PC-3 (cell line): Measurements from ENCODE around the gene FIBCD1. TPM values are rescaled to one million over a fixed set of nuclear protein-coding genes. Genes with fewer than 3 reads are reported as not detected.

ENCODE experiments used
- ATAC-seq: fragments of 200-7000 bp; cut with Tn5 transposase; 2 replicates; pipeline ENCODE4 v1.9.1; 2020; ENCODE audit warnings: mild to moderate bottlenecking, moderate library complexity
- BruUV-seq: library from RNA; stranded (reverse); fragments of 400-500 nt; replicated peaks from 2 replicates; lab custom pipeline; 2021; lab: Mats Ljungman, UMichigan
- CTCF ChIA-PET: fragments of 300-600 bp; sonication (Branson Sonifier 250); formaldehyde crosslinking; loops from one replicate; lab custom pipeline; 2022; ENCODE audit warnings: antibody characterized with exemption; lab: Charles Lee
- POLR2A ChIA-PET: fragments of 300-600 bp; sonication (Branson Sonifier 250); formaldehyde crosslinking; loops from one replicate; lab custom pipeline; 2022; ENCODE audit warnings: antibody characterized with exemption; ENCODE audit not compliant: unreplicated experiment; lab: Charles Lee
- DNase-seq: peaks from one replicate; pipeline ENCODE4 v3.0.0-alpha.2; 2015
- H2AFZ ChIP-seq: fragments of 300-600 bp; sonication (generic); 2 replicates; pipeline ENCODE4 v1.6.0; 2016; ENCODE audit warnings: antibody characterized with exemption, low read length
- H3F3A ChIP-seq: fragments of 300-600 bp; sonication (generic); one replicate; pipeline ENCODE4 v1.6.0; 2017; ENCODE audit warnings: antibody characterized with exemption, low read length, control low read depth, mild to moderate bottlenecking; ENCODE audit not compliant: unreplicated experiment
- H3K27ac ChIP-seq: fragments of 300-600 bp; sonication (generic); 2 replicates; pipeline ENCODE4 v1.5.1; 2016; ENCODE audit warnings: mild to moderate bottlenecking, low read length
- H3K27me3 ChIP-seq: fragments of 300-600 bp; sonication (generic); 2 replicates; pipeline ENCODE4 v1.6.1; 2016; ENCODE audit warnings: low read length, mixed read lengths
- H3K36me3 ChIP-seq: fragments of 300-600 bp; sonication (generic); 2 replicates; pipeline ENCODE4 v1.6.1; 2016; ENCODE audit warnings: low read depth, mixed run types, low read length, mixed read lengths
- H3K4me1 ChIP-seq: fragments of 300-600 bp; sonication (generic); 2 replicates; pipeline ENCODE4 v1.5.1; 2016; ENCODE audit warnings: low read length; ENCODE audit not compliant: insufficient read depth
- H3K4me2 ChIP-seq: fragments of 300-600 bp; sonication (generic); 2 replicates; pipeline ENCODE4 v1.6.0; 2016; ENCODE audit warnings: low read length
- H3K4me3 ChIP-seq: fragments of 300-600 bp; sonication (generic); 2 replicates; pipeline ENCODE4 v1.5.1; 2016; ENCODE audit warnings: mild to moderate bottlenecking, low read length, mixed read lengths
- H3K79me2 ChIP-seq: fragments of 300-600 bp; sonication (generic); 2 replicates; pipeline ENCODE4 v1.6.1; 2017; ENCODE audit warnings: low read length, mixed read lengths
- H3K9ac ChIP-seq: fragments of 300-600 bp; sonication (generic); 2 replicates; pipeline ENCODE4 v1.6.0; 2016; ENCODE audit warnings: mild to moderate bottlenecking, low read length
- H3K9me2 ChIP-seq: fragments of 300-600 bp; sonication (generic); replicated peaks from 2 replicates; pipeline ENCODE4 v1.6.1; 2016; ENCODE audit warnings: mixed run types, low read length, mixed read lengths
- H3K9me3 ChIP-seq: fragments of 300-600 bp; sonication (generic); 2 replicates; pipeline ENCODE4 v1.6.1; 2016; ENCODE audit warnings: low read length, mixed read lengths
- H4K20me1 ChIP-seq: fragments of 300-600 bp; sonication (generic); 2 replicates; pipeline ENCODE4 v1.6.1; 2016; ENCODE audit warnings: low read length, mixed read lengths
- EZH2 ChIP-seq: fragments of 300-600 bp; sonication (generic); IDR thresholded peaks from one replicate; pipeline ENCODE4 v1.6.1; 2017; ENCODE audit warnings: antibody characterized with exemption, mild to moderate bottlenecking, low read length; ENCODE audit not compliant: unreplicated experiment
- EZH2phosphoT487 ChIP-seq: fragments of 300-600 bp; sonication (generic); IDR thresholded peaks from 2 replicates; pipeline ENCODE4 v1.6.1; 2018; ENCODE audit warnings: mild to moderate bottlenecking, antibody characterized with exemption, low read length, borderline replicate concordance
- intact Hi-C: fragments of 100-400 bp; cut with micrococcal nuclease; formaldehyde crosslinking; loops from 2 replicates; pipeline ENCODE4 v1.9.0; 2023
- total RNA-seq: library from RNA; depleted of rRNA; stranded (reverse); fragments of >200 nt; gene quantifications from 2 replicates; pipeline ENCODE4 v1.2.3, GENCODE V29; 2014
- TF ChIP-seq, protein P1 (sequence below): fragments of 300-600 bp; sonication (generic); conservative IDR thresholded peaks from 2 replicates; pipeline ENCODE4 v1.5.1; 2017; ENCODE audit warnings: antibody characterized with exemption, low read depth, mild to moderate bottlenecking, low read length

FIBCD1 gene
- total RNA-seq, 1 experiment from 2014 or later = 8.9 TPM

DNA sequence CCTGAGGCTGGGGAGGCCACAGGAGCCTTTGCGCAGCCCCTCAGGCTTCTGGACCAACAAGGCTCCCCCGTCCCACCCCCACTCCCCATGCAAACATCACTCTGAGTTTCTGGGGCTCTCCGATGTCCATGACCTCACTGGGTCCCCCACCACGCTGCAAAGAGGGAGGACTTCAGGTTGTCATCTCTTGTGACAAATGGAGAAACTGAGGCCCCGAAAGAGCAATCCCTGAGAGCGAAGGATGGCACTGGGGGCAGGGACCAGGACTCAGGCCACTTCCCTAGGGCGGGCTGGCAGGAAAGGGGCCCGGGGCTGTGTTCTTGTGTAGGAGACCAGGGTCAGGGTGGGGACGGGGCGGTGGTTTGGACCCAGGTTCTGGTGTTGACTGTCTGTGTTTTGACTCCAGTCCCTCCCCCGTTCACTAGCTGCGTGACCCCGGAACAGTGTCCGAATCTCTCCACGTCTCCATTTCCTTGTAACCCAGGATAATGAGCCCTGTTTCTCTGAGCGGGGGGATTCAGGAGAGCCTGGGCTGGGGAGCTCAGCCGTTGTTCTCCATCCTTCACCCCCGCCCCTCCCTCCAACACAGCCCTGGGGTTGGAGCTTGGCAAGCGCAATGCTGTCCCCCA, 13.9 kb downstream of the FIBCD1 start:
- H3K36me3 ChIP-seq = no peaks in the 10 kb centered on the region
- ATAC-seq = no peak
- H3K9me2 ChIP-seq = no peaks in the 10 kb centered on the region
- H3K9ac ChIP-seq = no peak overlapping the region
- DNase-seq = no peak
- ChIA-PET CTCF (interaction anchor here (0.6 kb wide), 1 partner anchor 502 kb away, joined by 3 read pairs; no protein-coding TSS in a partner anchor), POLR2A (no interaction called here)
- no peaks in the 10 kb centered on the region for H4K20me1 ChIP-seq
- H3K79me2 ChIP-seq = no peaks in the 10 kb centered on the region
- intact Hi-C loops = no loop called here
- H2AFZ ChIP-seq = no peak overlapping the region
- no peak overlapping the region for H3K4me3 ChIP-seq
- no peaks in the 10 kb centered on the region for H3F3A ChIP-seq
- H3K4me2 ChIP-seq = no peak overlapping the region
- peaks cover 29% of the 10 kb centered on the region for H3K4me1 ChIP-seq
- no TSS peak for BruUV-seq
- TF ChIP-seq EZH2phosphoT487 (no peak), EZH2 (no peak)
- TF ChIP-seq, protein P1, sequence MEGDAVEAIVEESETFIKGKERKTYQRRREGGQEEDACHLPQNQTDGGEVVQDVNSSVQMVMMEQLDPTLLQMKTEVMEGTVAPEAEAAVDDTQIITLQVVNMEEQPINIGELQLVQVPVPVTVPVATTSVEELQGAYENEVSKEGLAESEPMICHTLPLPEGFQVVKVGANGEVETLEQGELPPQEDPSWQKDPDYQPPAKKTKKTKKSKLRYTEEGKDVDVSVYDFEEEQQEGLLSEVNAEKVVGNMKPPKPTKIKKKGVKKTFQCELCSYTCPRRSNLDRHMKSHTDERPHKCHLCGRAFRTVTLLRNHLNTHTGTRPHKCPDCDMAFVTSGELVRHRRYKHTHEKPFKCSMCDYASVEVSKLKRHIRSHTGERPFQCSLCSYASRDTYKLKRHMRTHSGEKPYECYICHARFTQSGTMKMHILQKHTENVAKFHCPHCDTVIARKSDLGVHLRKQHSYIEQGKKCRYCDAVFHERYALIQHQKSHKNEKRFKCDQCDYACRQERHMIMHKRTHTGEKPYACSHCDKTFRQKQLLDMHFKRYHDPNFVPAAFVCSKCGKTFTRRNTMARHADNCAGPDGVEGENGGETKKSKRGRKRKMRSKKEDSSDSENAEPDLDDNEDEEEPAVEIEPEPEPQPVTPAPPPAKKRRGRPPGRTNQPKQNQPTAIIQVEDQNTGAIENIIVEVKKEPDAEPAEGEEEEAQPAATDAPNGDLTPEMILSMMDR = no peak
- H3K27me3 ChIP-seq = no peaks in the 10 kb centered on the region
- H3K9me3 ChIP-seq = no peaks in the 10 kb centered on the region
- H3K27ac ChIP-seq = no peak overlapping the region

DNA sequence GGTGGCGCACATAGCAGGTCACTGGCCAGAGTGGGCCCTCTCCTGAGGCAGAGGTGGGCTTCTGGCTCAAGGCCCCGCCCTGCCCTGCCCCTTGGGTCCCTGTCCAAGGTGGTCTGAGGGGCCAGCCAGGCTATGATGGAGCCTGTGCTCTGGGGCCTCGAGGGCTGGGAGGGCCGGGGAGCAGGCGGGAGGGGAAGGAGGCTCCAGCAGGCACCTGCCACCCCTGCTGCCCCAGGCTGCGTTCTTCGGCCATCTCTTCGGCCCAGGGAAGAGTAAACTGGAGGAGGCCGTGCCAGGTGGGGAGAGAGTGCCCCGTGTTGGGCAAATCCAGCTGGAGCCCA, 14.6 kb downstream of the FIBCD1 start:
- Histone ChIP-seq H3K27ac (no peak overlapping the region), H2AFZ (no peak overlapping the region), H3K27me3 (no peaks in the 10 kb centered on the region), H3F3A (no peaks in the 10 kb centered on the region), H3K79me2 (no peaks in the 10 kb centered on the region), H3K4me2 (no peak overlapping the region), H3K36me3 (no peaks in the 10 kb centered on the region), H3K9me3 (no peaks in the 10 kb centered on the region), H3K4me3 (no peak overlapping the region), H4K20me1 (no peaks in the 10 kb centered on the region), H3K4me1 (peaks cover 29% of the 10 kb centered on the region), H3K9ac (no peak overlapping the region), H3K9me2 (no peaks in the 10 kb centered on the region)
- intact Hi-C loops = no loop called here
- DNase-seq (no peak), ATAC-seq (no peak)
- ChIA-PET POLR2A (no interaction called here), CTCF (no interaction called here)
- BruUV-seq = no TSS peak
- TF ChIP-seq EZH2phosphoT487 = no peak
- no peak for TF ChIP-seq EZH2
- TF ChIP-seq, protein P1 = no peak

GRCh38 chr9:130923611-130924447, 15.2 kb downstream of the FIBCD1 start:
- no peak overlapping the region for H3K4me3 ChIP-seq
- H3K4me2 ChIP-seq = no peak overlapping the region
- H3F3A ChIP-seq = no peaks in the 10 kb centered on the region
- H3K9ac ChIP-seq = no peak overlapping the region
- ATAC-seq (no peak), DNase-seq (no peak)
- no peaks in the 10 kb centered on the region for H3K27me3 ChIP-seq
- H4K20me1 ChIP-seq = no peaks in the 10 kb centered on the region
- H3K4me1 ChIP-seq = peaks cover 25% of the 10 kb centered on the region
- BruUV-seq = no TSS peak
- intact Hi-C loops = no loop called here
- ChIA-PET POLR2A (no interaction called here), CTCF (no interaction called here)
- no peaks in the 10 kb centered on the region for H3K79me2 ChIP-seq
- no peak overlapping the region for H2AFZ ChIP-seq
- no peak overlapping the region for H3K27ac ChIP-seq
- H3K36me3 ChIP-seq = no peaks in the 10 kb centered on the region
- no peaks in the 10 kb centered on the region for H3K9me3 ChIP-seq
- no peaks in the 10 kb centered on the region for H3K9me2 ChIP-seq
- TF ChIP-seq EZH2phosphoT487 = no peak
- TF ChIP-seq, protein P1 = no peak
- no peak for TF ChIP-seq EZH2
